GM21381 (cell line): ENCODE measurements around the gene GUCD1.
"Not testable (repeated sequence)": the region's sequence is repeated elsewhere in the genome, so short reads cannot be mapped to it uniquely, and the experiment has no call there.

Source experiments
- ATAC-seq: cut with Tn5 transposase; IDR thresholded peaks from one replicate; pipeline ENCODE4 v1.9.1; 2021; ENCODE audit warnings: mild to moderate bottlenecking, moderate library complexity; ENCODE audit not compliant: unreplicated experiment

The GUCD1 gene

GRCh38 chr22:24554313-24555164 lies at the start of gene GUCD1:
GUCD1 (minus strand) TSS chr22:24555138; CDS start chr22:24554991, 147 bp downstream.
- peak; percentile 2 for ATAC-seq

GRCh38 chr22:24603770-24604629 lies 49.1 kb upstream of the GUCD1 start:
- not testable (repeated sequence) for ATAC-seq

- not testable (repeated sequence) for ATAC-seq
These were observed 48.2 kb upstream of the GUCD1 start, which contains the start of gene GGT1 for GRCh38 chr22:24602847-24603769. GGT1 (plus strand) TSS chr22:24603193; CDS start chr22:24611082, 7,889 bp downstream.

- ATAC-seq = not testable (repeated sequence)
These were observed 47.3 kb upstream of the GUCD1 start for GRCh38 chr22:24602105-24602749.

- no peak for ATAC-seq
These were observed 46.5 kb upstream of the GUCD1 start for GRCh38 chr22:24601217-24602104.

- ATAC-seq = not testable (repeated sequence)
These were observed 45.2 kb upstream of the GUCD1 start for GRCh38 chr22:24599958-24600715.

- ATAC-seq = no peak
These were observed 44.6 kb upstream of the GUCD1 start for GRCh38 chr22:24599514-24599913.

GRCh38 chr22:24597076-24597475 lies 42.1 kb upstream of the GUCD1 start:
- not testable (repeated sequence) for ATAC-seq

GRCh38 chr22:24595863-24596262 lies 40.9 kb upstream of the GUCD1 start:
- no peak for ATAC-seq

GRCh38 chr22:24595228-24595627 lies 40.3 kb upstream of the GUCD1 start:
- no peak for ATAC-seq

- no peak for ATAC-seq
These were observed 39.7 kb upstream of the GUCD1 start for GRCh38 chr22:24594569-24595120.

- no peak for ATAC-seq
These were observed 39.1 kb upstream of the GUCD1 start for GRCh38 chr22:24593836-24594568.

- ATAC-seq = not testable (repeated sequence)
These were observed 38.6 kb upstream of the GUCD1 start for GRCh38 chr22:24593559-24593835.

GRCh38 chr22:24592851-24593558 lies 38.1 kb upstream of the GUCD1 start, which contains the start of gene LRRC75B:
LRRC75B (minus strand) TSS chr22:24593073; CDS start chr22:24593039, 34 bp downstream.
- no peak for ATAC-seq

GRCh38 chr22:24592058-24592850 lies 37.3 kb upstream of the GUCD1 start:
- no peak for ATAC-seq

GRCh38 chr22:24591286-24591830 lies 36.4 kb upstream of the GUCD1 start:
- no peak for ATAC-seq
